ENCODE results near the gene HLCS. TPM values are rescaled to one million over a fixed set of nuclear protein-coding genes. Genes with fewer than 3 reads are reported as not detected.

HLCS gene
- total RNA-seq, 6 donors from 2014 or later: 15.3 to 34.6 (median 24.1) TPM

GRCh38 chr21:36783612-36784374, 182.7 kb downstream of the HLCS start:
- WGBS, 2 donors: 93 to 94% methylated on average over 8 of the region's 8 CpGs
- no peaks in the 10 kb centered on the region for H3K9me3 ChIP-seq
- H3K4me1 ChIP-seq: peaks cover 0 to 11% (median 0%) of the 10 kb centered on the region in 4 donors
- H3K4me3 ChIP-seq: no peak overlapping the region
- H3K27ac ChIP-seq: peak overlapping the region in 1 of 4 donors; percentile 29
- no peaks in the 10 kb centered on the region for H3K36me3 ChIP-seq
- peak in 1 of 2 donors; percentile 11 for TF ChIP-seq POLR2AphosphoS5 (IDR thresholded peaks at IDR 0.05)
- no peak for TF ChIP-seq POLR2A (IDR thresholded peaks at IDR 0.05)
- peak in 1 of 2 donors; percentile 48 for DNase-seq
- H3K27me3 ChIP-seq: no peaks in the 10 kb centered on the region
- ATAC-seq (ENCODE audit: low FRiP score in 2 of 2): peak; percentile 26 to 75

GRCh38 chr21:36780861-36781260, 185.6 kb downstream of the HLCS start:
- DNase-seq (no peak), ATAC-seq (ENCODE audit: low FRiP score in 2 of 2) (no peak)
- 82 to 93% methylated on average over 6 of the region's 6 CpGs for WGBS, 2 donors
- peaks cover 0 to 11% (median 0%) of the 10 kb centered on the region in 4 donors for H3K4me1 ChIP-seq
- H3K36me3 ChIP-seq: no peaks in the 10 kb centered on the region
- H3K27ac ChIP-seq: no peak overlapping the region
- no peak for TF ChIP-seq EP300 (IDR thresholded peaks at IDR 0.05)
- TF ChIP-seq POLR2A (IDR thresholded peaks at IDR 0.05): no peak
- no peaks in the 10 kb centered on the region for H3K27me3 ChIP-seq
- no peaks in the 10 kb centered on the region for H3K9me3 ChIP-seq
- H3K4me3 ChIP-seq: no peak overlapping the region

- Histone ChIP-seq H3K9me3 (no peaks in the 10 kb centered on the region), H3K4me3 (no peak overlapping the region), H3K27ac (no peak overlapping the region), H3K4me1 (peaks cover 0 to 3% (median 0%) of the 10 kb centered on the region in 4 donors), H3K27me3 (no peaks in the 10 kb centered on the region), H3K36me3 (no peaks in the 10 kb centered on the region)
- ATAC-seq (ENCODE audit: low FRiP score in 2 of 2) (no peak), DNase-seq (no peak)
- WGBS, 2 donors: 71 to 74% methylated on average over 10 of the region's 10 CpGs
- TF ChIP-seq EP300 (IDR thresholded peaks at IDR 0.05) (no peak), POLR2AphosphoS5 (IDR thresholded peaks at IDR 0.05) (no peak), CTCF (IDR thresholded peaks at IDR 0.05) (no peak), POLR2A (IDR thresholded peaks at IDR 0.05) (no peak)
Measured at GRCh38 chr21:36776981-36777617, 189.4 kb downstream of the HLCS start.

- 75 to 82% methylated on average over 8 of the region's 8 CpGs for WGBS, 2 donors
- H3K9me3 ChIP-seq: no peaks in the 10 kb centered on the region
- TF ChIP-seq CTCF (IDR thresholded peaks at IDR 0.05) (no peak), POLR2A (IDR thresholded peaks at IDR 0.05) (no peak)
- no peak for DNase-seq
- H3K27ac ChIP-seq: no peak overlapping the region
- no peak overlapping the region for H3K4me3 ChIP-seq
- H3K4me1 ChIP-seq: peaks cover 0 to 3% (median 2%) of the 10 kb centered on the region in 4 donors
- ATAC-seq (ENCODE audit: low FRiP score in 2 of 2): no peak
- no peaks in the 10 kb centered on the region for H3K27me3 ChIP-seq
- no peaks in the 10 kb centered on the region for H3K36me3 ChIP-seq
Measured at GRCh38 chr21:36773995-36774394, 192.5 kb downstream of the HLCS start.

GRCh38 chr21:36773117-36773516, 193.4 kb downstream of the HLCS start:
- Histone ChIP-seq H3K27ac (no peak overlapping the region), H3K9me3 (no peaks in the 10 kb centered on the region), H3K27me3 (no peaks in the 10 kb centered on the region), H3K4me1 (peaks cover 0 to 5% (median 3%) of the 10 kb centered on the region in 4 donors), H3K4me3 (no peak overlapping the region), H3K36me3 (no peaks in the 10 kb centered on the region)
- DNase-seq (peak; percentile 69 to 83), ATAC-seq (ENCODE audit: low FRiP score in 2 of 2) (peak in 1 of 2 donors; percentile 55)
- WGBS, 2 donors: 62 to 66% methylated on average over 5 of the region's 5 CpGs
- TF ChIP-seq POLR2AphosphoS5 (IDR thresholded peaks at IDR 0.05) (no peak), POLR2A (IDR thresholded peaks at IDR 0.05) (no peak), CTCF (IDR thresholded peaks at IDR 0.05) (no peak), EP300 (IDR thresholded peaks at IDR 0.05) (no peak)
